Keratinocyte (primary cell): ENCODE measurements around the gene FMNL2.

Experiments used
- EZH2 ChIP-seq: IDR thresholded peaks from one replicate; pipeline ENCODE4 v1.6.1; 2012; ENCODE audit warnings: inconsistent platforms, mild to moderate bottlenecking, low read length, moderate library complexity
- TF ChIP-seq, protein P1 (sequence below), 3 experiments: IDR thresholded peaks in 1 of 3; conservative IDR thresholded peaks in 1 of 3; optimal IDR thresholded peaks in 1 of 3; 2 replicates in 2 of 3; 3 replicates in 1 of 3; pipeline versions ENCODE3 to v1.5.1; 2011; ENCODE audit warnings: low read length in 3 of 3, mild to moderate bottlenecking in 3 of 3, moderate library complexity in 2 of 3, control low read depth in 1 of 3, inconsistent platforms in 1 of 3; ENCODE audit not compliant: insufficient read depth in 2 of 3; ENCODE audit errors: extremely low read depth in 1 of 3

DNA sequence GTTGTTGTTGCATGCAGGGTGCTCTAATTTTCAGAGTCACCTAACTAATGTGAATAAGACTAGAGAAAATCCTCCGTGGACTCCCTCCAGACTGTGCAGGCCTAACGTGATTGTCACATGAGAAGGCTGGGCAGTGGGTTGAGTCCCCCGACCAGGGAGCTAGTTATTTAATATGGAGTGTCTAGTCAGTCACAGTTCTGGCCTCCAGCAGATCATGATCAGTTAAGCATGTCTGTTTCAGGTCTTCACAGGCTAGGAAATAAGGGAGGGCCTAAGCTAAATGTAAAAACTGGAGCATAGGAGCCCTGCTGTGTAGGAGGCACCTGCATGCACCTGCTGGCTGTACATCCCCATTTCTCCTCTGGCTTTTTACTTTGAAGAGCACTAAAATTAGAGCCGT is 295.5 kb downstream of the FMNL2 start:
- TF ChIP-seq, protein P1, sequence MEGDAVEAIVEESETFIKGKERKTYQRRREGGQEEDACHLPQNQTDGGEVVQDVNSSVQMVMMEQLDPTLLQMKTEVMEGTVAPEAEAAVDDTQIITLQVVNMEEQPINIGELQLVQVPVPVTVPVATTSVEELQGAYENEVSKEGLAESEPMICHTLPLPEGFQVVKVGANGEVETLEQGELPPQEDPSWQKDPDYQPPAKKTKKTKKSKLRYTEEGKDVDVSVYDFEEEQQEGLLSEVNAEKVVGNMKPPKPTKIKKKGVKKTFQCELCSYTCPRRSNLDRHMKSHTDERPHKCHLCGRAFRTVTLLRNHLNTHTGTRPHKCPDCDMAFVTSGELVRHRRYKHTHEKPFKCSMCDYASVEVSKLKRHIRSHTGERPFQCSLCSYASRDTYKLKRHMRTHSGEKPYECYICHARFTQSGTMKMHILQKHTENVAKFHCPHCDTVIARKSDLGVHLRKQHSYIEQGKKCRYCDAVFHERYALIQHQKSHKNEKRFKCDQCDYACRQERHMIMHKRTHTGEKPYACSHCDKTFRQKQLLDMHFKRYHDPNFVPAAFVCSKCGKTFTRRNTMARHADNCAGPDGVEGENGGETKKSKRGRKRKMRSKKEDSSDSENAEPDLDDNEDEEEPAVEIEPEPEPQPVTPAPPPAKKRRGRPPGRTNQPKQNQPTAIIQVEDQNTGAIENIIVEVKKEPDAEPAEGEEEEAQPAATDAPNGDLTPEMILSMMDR (optimal IDR thresholded peaks at IDR 0.05 in 1 of 3, IDR thresholded peaks at IDR 0.05 in 1 of 3, conservative IDR thresholded peaks at IDR 0.05 in 1 of 3; ENCODE audit: extremely low read depth in 1 of 3, insufficient read depth in 2 of 3, low read length in 3 of 3) = no peak
- TF ChIP-seq EZH2 = no peak
